Trophoblast cell (in vitro differentiated cells and primary cell): Measurements from ENCODE around the gene ARHGEF10L.

Experiments used
- DNase-seq, 2 donors: peaks; one replicate each; pipeline ENCODE4 v3.0.0-alpha.2; 2016
- H2AFZ ChIP-seq: 2 replicates; pipeline ENCODE4 v1.6.1; 2013; ENCODE audit warnings: low read length, moderate library complexity, mild to moderate bottlenecking; ENCODE audit not compliant: insufficient read depth, poor library complexity
- H2AK5ac ChIP-seq: 2 replicates; pipeline ENCODE4 v1.6.1; 2013; ENCODE audit warnings: mild to moderate bottlenecking, low read length
- H2BK120ac ChIP-seq: 2 replicates; pipeline ENCODE4 v1.6.1; 2013; ENCODE audit warnings: low read length, mild to moderate bottlenecking, moderate library complexity; ENCODE audit not compliant: insufficient read depth, poor library complexity
- H2BK12ac ChIP-seq: 2 replicates; pipeline ENCODE4 v1.6.1; 2013; ENCODE audit warnings: mild to moderate bottlenecking, low read length, moderate library complexity
- H2BK5ac ChIP-seq: 2 replicates; pipeline ENCODE4 v1.6.1; 2013; ENCODE audit warnings: low read length, low read depth, moderate library complexity, mild to moderate bottlenecking; ENCODE audit not compliant: poor library complexity
- H3K14ac ChIP-seq: 2 replicates; pipeline ENCODE4 v1.6.1; 2013; ENCODE audit warnings: mild to moderate bottlenecking, low read length
- H3K18ac ChIP-seq: 2 replicates; pipeline ENCODE4 v1.6.1; 2013; ENCODE audit warnings: mild to moderate bottlenecking, low read length
- H3K23ac ChIP-seq: 2 replicates; pipeline ENCODE4 v1.6.1; 2013; ENCODE audit warnings: low read length
- H3K27ac ChIP-seq: 2 replicates; pipeline ENCODE4 v1.5.1; 2013; ENCODE audit warnings: low read depth, mild to moderate bottlenecking, inconsistent platforms, low read length, moderate library complexity
- H3K27me3 ChIP-seq: 2 replicates; pipeline ENCODE4 v1.6.1; 2013; ENCODE audit warnings: inconsistent platforms, mild to moderate bottlenecking, low read length, moderate library complexity; ENCODE audit not compliant: insufficient read depth
- H3K36me3 ChIP-seq, 2 experiments: 1 replicate in 1 of 2; 2 replicates in 1 of 2; pipeline ENCODE4 v1.6.1; 2013; ENCODE audit warnings: low read length in 2 of 2, mild to moderate bottlenecking in 2 of 2, moderate library complexity in 1 of 2; ENCODE audit not compliant: insufficient read depth in 2 of 2, control insufficient read depth in 1 of 2
- H3K4ac ChIP-seq: 2 replicates; pipeline ENCODE4 v1.6.1; 2013; ENCODE audit warnings: low read depth, mild to moderate bottlenecking, low read length, moderate library complexity
- H3K4me1 ChIP-seq, 2 experiments: 1 replicate in 1 of 2; 2 replicates in 1 of 2; pipeline ENCODE4 v1.6.1; 2013; ENCODE audit warnings: low read length in 2 of 2, mild to moderate bottlenecking in 2 of 2, moderate library complexity in 1 of 2; ENCODE audit not compliant: insufficient read depth in 2 of 2, control insufficient read depth in 1 of 2
- H3K4me2 ChIP-seq: 2 replicates; pipeline ENCODE4 v1.6.1; 2013; ENCODE audit warnings: inconsistent platforms, mild to moderate bottlenecking, low read length, moderate library complexity
- H3K4me3 ChIP-seq: 2 replicates; pipeline ENCODE4 v1.5.1; 2013; ENCODE audit warnings: mild to moderate bottlenecking, low read depth, low read length, inconsistent platforms
- H3K79me1 ChIP-seq: one replicate; pipeline ENCODE4 v1.6.1; 2013; ENCODE audit warnings: low read length
- H3K79me2 ChIP-seq: 2 replicates; pipeline ENCODE4 v1.6.1; 2013; ENCODE audit warnings: low read length, mild to moderate bottlenecking; ENCODE audit not compliant: control insufficient read depth, insufficient read depth, poor library complexity
- H3K9ac ChIP-seq: 2 replicates; pipeline ENCODE4 v1.6.1; 2013; ENCODE audit warnings: mild to moderate bottlenecking, low read length
- H3K9me3 ChIP-seq: 2 replicates; pipeline ENCODE4 v1.6.1; 2013; ENCODE audit warnings: low read depth, mild to moderate bottlenecking, control low read depth, inconsistent platforms, low read length; ENCODE audit not compliant: insufficient read depth
- H4K12ac ChIP-seq: 2 replicates; pipeline ENCODE4 v1.6.1; 2013; ENCODE audit warnings: low read depth, mild to moderate bottlenecking, low read length, moderate library complexity
- H4K8ac ChIP-seq: 2 replicates; pipeline ENCODE4 v1.6.1; 2013; ENCODE audit warnings: low read depth, mild to moderate bottlenecking, low read length, moderate library complexity
- H4K91ac ChIP-seq: one replicate; pipeline ENCODE4 v1.6.1; 2013; ENCODE audit warnings: low read depth, mild to moderate bottlenecking, low read length, moderate library complexity
- WGBS: extraction: QIAGEN DNeasy Blood & Tissue Kit; methylation state at CpG from one replicate; pipeline ENCODE4 v1.1.7; 2013; ENCODE audit warnings: missing lambda C conversion rate; ENCODE audit not compliant: insufficient read length, insufficient coverage; ENCODE audit errors: extremely low coverage; 5-methylcytosine and 5-hydroxymethylcytosine counted together

The ARHGEF10L gene

DNA sequence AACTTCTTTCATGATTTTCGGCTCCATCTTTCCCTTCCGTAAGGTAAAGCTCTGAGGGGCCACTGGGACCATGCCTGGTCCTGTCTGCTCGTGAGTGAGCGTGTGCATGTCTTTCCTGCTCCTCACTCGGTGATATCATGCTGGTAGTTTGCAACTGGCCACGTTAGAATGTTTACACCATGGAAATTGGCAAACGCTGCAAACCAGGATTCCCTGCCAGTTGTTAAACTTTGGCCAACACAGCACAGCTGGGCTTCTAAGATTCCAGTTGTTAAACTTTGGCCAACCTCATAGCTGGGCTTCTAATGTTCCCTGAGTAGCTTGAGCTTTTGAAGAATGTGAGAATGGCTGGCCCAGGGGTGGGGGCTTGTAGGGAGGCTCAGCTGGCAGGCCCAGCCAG lies 147.6 kb downstream of the ARHGEF10L start:
- no peak overlapping the region for H4K8ac ChIP-seq
- no peaks in the 10 kb centered on the region for H3K79me1 ChIP-seq
- no peak overlapping the region for H3K9ac ChIP-seq
- no peak overlapping the region for H3K23ac ChIP-seq
- no peak overlapping the region for H4K12ac ChIP-seq
- no peak overlapping the region for H3K4ac ChIP-seq
- H2BK120ac ChIP-seq: no peak overlapping the region
- no peak overlapping the region for H3K18ac ChIP-seq
- no peak overlapping the region for H2AK5ac ChIP-seq
- DNase-seq: no peak
- peaks cover 7 to 11% of the 10 kb centered on the region in 2 experiments for H3K4me1 ChIP-seq
- no peak overlapping the region for H3K4me3 ChIP-seq
- no peak overlapping the region for H2BK12ac ChIP-seq
- no peaks in the 10 kb centered on the region for H3K27me3 ChIP-seq
- H3K9me3 ChIP-seq: peaks cover 8% of the 10 kb centered on the region
- H3K79me2 ChIP-seq: no peaks in the 10 kb centered on the region
- H3K27ac ChIP-seq: no peak overlapping the region
- H3K4me2 ChIP-seq: no peak overlapping the region
- no CpG with 5 or more reads among the region's 7 CpGs for WGBS
- no peak overlapping the region for H4K91ac ChIP-seq
- H3K14ac ChIP-seq: no peak overlapping the region
- H3K36me3 ChIP-seq: peaks cover 23 to 26% of the 10 kb centered on the region in 2 experiments
- H2AFZ ChIP-seq: no peak overlapping the region
- H2BK5ac ChIP-seq: no peak overlapping the region

- DNase-seq: no peak
- Histone ChIP-seq H2BK120ac (no peak overlapping the region), H3K4ac (no peak overlapping the region), H3K9me3 (peaks cover 8% of the 10 kb centered on the region), H3K23ac (no peak overlapping the region), H3K36me3 (peaks cover 26 to 27% of the 10 kb centered on the region in 2 experiments), H2AFZ (no peak overlapping the region), H3K18ac (no peak overlapping the region), H4K12ac (no peak overlapping the region), H2BK12ac (no peak overlapping the region), H3K14ac (no peak overlapping the region), H3K4me1 (peaks cover 0 to 4% of the 10 kb centered on the region in 2 experiments), H3K79me1 (no peaks in the 10 kb centered on the region), H3K79me2 (no peaks in the 10 kb centered on the region), H3K4me3 (no peak overlapping the region), H4K91ac (no peak overlapping the region), H3K4me2 (no peak overlapping the region), H2AK5ac (no peak overlapping the region), H3K27me3 (no peaks in the 10 kb centered on the region), H3K9ac (no peak overlapping the region), H3K27ac (no peak overlapping the region), H4K8ac (no peak overlapping the region), H2BK5ac (no peak overlapping the region)
- no CpG with 5 or more reads among the region's 8 CpGs for WGBS
Measured at GRCh38 chr1:17688217-17688810, 148.8 kb downstream of the ARHGEF10L start.

- WGBS: no CpG with 5 or more reads among the region's 9 CpGs
- Histone ChIP-seq H3K79me2 (no peaks in the 10 kb centered on the region), H3K36me3 (peaks cover 25 to 26% of the 10 kb centered on the region in 2 experiments), H3K27ac (no peak overlapping the region), H3K14ac (no peak overlapping the region), H4K91ac (no peak overlapping the region), H2AK5ac (no peak overlapping the region), H3K9me3 (peaks cover 8% of the 10 kb centered on the region), H3K4me1 (peaks cover 0 to 4% of the 10 kb centered on the region in 2 experiments), H2AFZ (no peak overlapping the region), H4K12ac (no peak overlapping the region), H4K8ac (no peak overlapping the region), H3K23ac (no peak overlapping the region), H3K9ac (no peak overlapping the region), H3K4me3 (no peak overlapping the region), H3K27me3 (no peaks in the 10 kb centered on the region), H3K4me2 (no peak overlapping the region), H2BK120ac (no peak overlapping the region), H3K79me1 (no peaks in the 10 kb centered on the region), H2BK12ac (no peak overlapping the region), H3K4ac (no peak overlapping the region), H2BK5ac (no peak overlapping the region), H3K18ac (no peak overlapping the region)
- DNase-seq: no peak
Measured at GRCh38 chr1:17689011-17689410, 149.5 kb downstream of the ARHGEF10L start.

- H3K23ac ChIP-seq: no peak overlapping the region
- H3K4me3 ChIP-seq: no peak overlapping the region
- no peak overlapping the region for H3K9ac ChIP-seq
- H2BK12ac ChIP-seq: no peak overlapping the region
- no peak overlapping the region for H3K4ac ChIP-seq
- no peak overlapping the region for H3K27ac ChIP-seq
- no peak for DNase-seq
- no peak overlapping the region for H3K14ac ChIP-seq
- H3K4me2 ChIP-seq: no peak overlapping the region
- peaks cover 0 to 4% of the 10 kb centered on the region in 2 experiments for H3K4me1 ChIP-seq
- no peak overlapping the region for H4K8ac ChIP-seq
- peaks cover 8% of the 10 kb centered on the region for H3K9me3 ChIP-seq
- no peaks in the 10 kb centered on the region for H3K79me2 ChIP-seq
- H2AK5ac ChIP-seq: no peak overlapping the region
- no peak overlapping the region for H4K91ac ChIP-seq
- WGBS: no CpG with 5 or more reads among the region's 11 CpGs
- H3K27me3 ChIP-seq: no peaks in the 10 kb centered on the region
- no peaks in the 10 kb centered on the region for H3K79me1 ChIP-seq
- no peak overlapping the region for H4K12ac ChIP-seq
- peaks cover 29 to 33% of the 10 kb centered on the region in 2 experiments for H3K36me3 ChIP-seq
- H2AFZ ChIP-seq: no peak overlapping the region
- no peak overlapping the region for H2BK5ac ChIP-seq
- H3K18ac ChIP-seq: no peak overlapping the region
- no peak overlapping the region for H2BK120ac ChIP-seq
Measured at GRCh38 chr1:17690906-17691634, 151.6 kb downstream of the ARHGEF10L start.
